H1 (cell line): Measurements from ENCODE around the gene PTPN18. TPM values are rescaled to one million over a fixed set of nuclear protein-coding genes. Genes with fewer than 3 reads are reported as not detected.

ENCODE experiments used
- CTCF ChIA-PET: fragments of 300-600 bp; sonication (Branson Sonifier 250); formaldehyde crosslinking; loops from one replicate; lab custom pipeline; 2021; ENCODE audit not compliant: partially characterized antibody; lab: Charles Lee
- POLR2A ChIA-PET: fragments of 300-600 bp; sonication (Branson Sonifier 250); formaldehyde crosslinking; loops from one replicate; lab custom pipeline; 2021; ENCODE audit warnings: inconsistent platforms; ENCODE audit not compliant: partially characterized antibody; lab: Charles Lee
- DNase-seq, 2 experiments: peaks; one replicate each; pipeline versions ENCODE4 v3.0.0 to v3.0.0-alpha.2; 2010 to 2022; ENCODE audit warnings: low spot score in 2 of 2, low read depth in 1 of 2, mixed read lengths in 1 of 2
- FAIRE-seq: peaks from 2 replicates; lab custom pipeline; 2011; peaks lifted over from hg19 to GRCh38; lab: Jason Lieb, UNC
- H2AFZ ChIP-seq: 2 replicates; pipeline ENCODE4 v1.8.1; 2012; ENCODE audit warnings: low read length, inconsistent platforms
- H2AK5ac ChIP-seq: 2 replicates; pipeline ENCODE4 v1.6.1; 2013; ENCODE audit warnings: low read depth, low read length
- H2BK120ac ChIP-seq: replicated peaks from 2 replicates; pipeline ENCODE3; 2013; ENCODE audit warnings: low read depth, low read length, inconsistent platforms
- H2BK12ac ChIP-seq: 2 replicates; pipeline ENCODE4 v1.6.1; 2013; ENCODE audit warnings: low read depth, low read length
- H2BK15ac ChIP-seq: 2 replicates; pipeline ENCODE4 v1.6.1; 2013; ENCODE audit warnings: low read length
- H2BK20ac ChIP-seq: 2 replicates; pipeline ENCODE4 v1.6.1; 2013; ENCODE audit warnings: low read length
- H2BK5ac ChIP-seq: 2 replicates; pipeline ENCODE4 v1.6.1; 2013; ENCODE audit warnings: low read depth, low read length
- H3K14ac ChIP-seq: 2 replicates; pipeline ENCODE4 v1.6.1; 2013; ENCODE audit warnings: inconsistent platforms; ENCODE audit not compliant: insufficient read length
- H3K18ac ChIP-seq: 2 replicates; pipeline ENCODE4 v1.6.1; 2013; ENCODE audit warnings: low read length; ENCODE audit errors: extremely low read depth
- H3K23ac ChIP-seq: 2 replicates; pipeline ENCODE4 v1.6.1; 2013; ENCODE audit warnings: inconsistent platforms; ENCODE audit not compliant: insufficient read length
- H3K23me2 ChIP-seq: 2 replicates; pipeline ENCODE4 v1.6.1; 2013; ENCODE audit warnings: low read depth, low read length
- H3K27ac ChIP-seq: 2 replicates; pipeline ENCODE4 v1.6.1; 2011; ENCODE audit warnings: low read depth, low read length, inconsistent platforms
- H3K27me3 ChIP-seq, 4 experiments: replicated peaks in 1 of 4; 1 replicate in 1 of 4; 2 replicates in 3 of 4; pipeline versions ENCODE4 v1.6.1 to v1.8.1; 2011 to 2013; ENCODE audit warnings: low read length in 3 of 4, mild to moderate bottlenecking in 3 of 4, inconsistent platforms in 2 of 4, mixed read lengths in 2 of 4, moderate library complexity in 1 of 4; ENCODE audit not compliant: control insufficient read depth in 3 of 4, insufficient read depth in 3 of 4; ENCODE audit errors: extremely low read depth in 1 of 4
- H3K36me3 ChIP-seq, 4 experiments: 2 replicates each; pipeline versions ENCODE4 v1.6.1 to v1.8.1; 2011 to 2013; ENCODE audit warnings: mild to moderate bottlenecking in 4 of 4, low read length in 3 of 4, moderate library complexity in 2 of 4, control low read depth in 1 of 4, inconsistent platforms in 1 of 4; ENCODE audit not compliant: insufficient read depth in 4 of 4, control insufficient read depth in 2 of 4
- H3K4ac ChIP-seq: replicated peaks from 2 replicates; pipeline ENCODE3; 2013; ENCODE audit warnings: low read length, low read depth, mixed read lengths, inconsistent platforms; ENCODE audit not compliant: insufficient read length
- H3K4me1 ChIP-seq, 4 experiments: replicated peaks in 1 of 4; 1 replicate in 1 of 4; 2 replicates in 3 of 4; pipeline versions ENCODE4 v1.6.1 to v1.8.1; 2011 to 2013; ENCODE audit warnings: low read length in 3 of 4, inconsistent platforms in 2 of 4, mixed read lengths in 1 of 4; ENCODE audit not compliant: insufficient read depth in 4 of 4, control insufficient read depth in 3 of 4
- H3K4me2 ChIP-seq, 2 experiments: 2 replicates each; pipeline versions ENCODE4 v1.6.1 to v1.8.1; 2011 to 2013; ENCODE audit warnings: low read depth in 2 of 2, low read length in 2 of 2, control low read depth in 1 of 2, inconsistent platforms in 1 of 2, mild to moderate bottlenecking in 1 of 2; ENCODE audit not compliant: insufficient read depth in 1 of 2
- H3K4me3 ChIP-seq, 4 experiments: fragments of 200-600, 300-600 bp in 1 of 4; sonication (generic), shearing (Covaris generic), sonication (Bioruptor Twin) in 1 of 4; 2 replicates each; pipeline versions ENCODE4 v1.5.1 to v1.8.1; 2011 to 2016; ENCODE audit warnings: low read length in 4 of 4, low read depth in 3 of 4, control low read depth in 2 of 4, inconsistent platforms in 2 of 4, mild to moderate bottlenecking in 2 of 4, mixed read lengths in 1 of 4, moderate library complexity in 1 of 4; ENCODE audit not compliant: insufficient read depth in 2 of 4; ENCODE audit errors: extremely low read depth in 1 of 4
- H3K56ac ChIP-seq: replicated peaks from 2 replicates; pipeline ENCODE3; 2013; ENCODE audit warnings: low read depth, mild to moderate bottlenecking, mixed read lengths, low read length, inconsistent platforms; ENCODE audit not compliant: insufficient read length
- H3K79me1 ChIP-seq: 2 replicates; pipeline ENCODE4 v1.6.1; 2013; ENCODE audit warnings: low read depth, low read length, control low read depth
- H3K79me2 ChIP-seq, 2 experiments: 2 replicates each; pipeline versions ENCODE4 v1.6.1 to v1.8.1; 2012 to 2013; ENCODE audit warnings: low read length in 2 of 2, mild to moderate bottlenecking in 2 of 2, inconsistent platforms in 1 of 2; ENCODE audit not compliant: insufficient read depth in 2 of 2, control insufficient read depth in 1 of 2
- H3K9ac ChIP-seq, 4 experiments: replicated peaks in 1 of 4; 1 replicate in 1 of 4; 2 replicates in 3 of 4; pipeline versions ENCODE4 v1.6.1 to v1.8.1; 2011 to 2013; ENCODE audit warnings: low read depth in 3 of 4, low read length in 3 of 4, control low read depth in 2 of 4, mild to moderate bottlenecking in 2 of 4, moderate library complexity in 2 of 4, inconsistent platforms in 1 of 4; ENCODE audit errors: extremely low read depth in 1 of 4
- H3K9me3 ChIP-seq, 2 experiments: 2 replicates each; pipeline versions ENCODE4 v1.6.1 to v1.8.1; 2012 to 2013; ENCODE audit warnings: mild to moderate bottlenecking in 2 of 2, moderate library complexity in 2 of 2, control low read depth in 1 of 2, inconsistent platforms in 1 of 2, low read depth in 1 of 2, low read length in 1 of 2, mixed read lengths in 1 of 2; ENCODE audit not compliant: insufficient read depth in 2 of 2
- H4K20me1 ChIP-seq, 2 experiments: replicated peaks in 1 of 2; 2 replicates each; pipeline versions ENCODE3 to v1.8.1; 2011 to 2013; ENCODE audit warnings: inconsistent platforms in 2 of 2, low read length in 2 of 2, mild to moderate bottlenecking in 1 of 2; ENCODE audit not compliant: insufficient read depth in 2 of 2, control insufficient read depth in 1 of 2
- H4K5ac ChIP-seq: 2 replicates; pipeline ENCODE4 v1.6.1; 2013; ENCODE audit warnings: low read length, low read depth, mixed read lengths, inconsistent platforms; ENCODE audit not compliant: insufficient read length
- H4K8ac ChIP-seq: 2 replicates; pipeline ENCODE4 v1.8.0; 2013; ENCODE audit warnings: mild to moderate bottlenecking, moderate library complexity, low read length, inconsistent platforms; ENCODE audit not compliant: insufficient read depth; ENCODE audit errors: extremely low read depth
- H4K91ac ChIP-seq: replicated peaks from 2 replicates; pipeline ENCODE3; 2013; ENCODE audit warnings: low read length, mixed read lengths, inconsistent platforms; ENCODE audit not compliant: insufficient read length
- SRF ChIP-seq: IDR thresholded peaks from 2 replicates; pipeline ENCODE4 v1.6.1; 2011; ENCODE audit warnings: mild to moderate bottlenecking, low read depth, low read length, moderate library complexity
- WGBS, 2 experiments: shearing (Covaris generic) in 1 of 2; methylation state at CpG; one replicate each; pipeline versions ENCODE4 v1.1.6 to v1.1.7; 2013 to 2015; ENCODE audit warnings: low lambda C conversion rate in 2 of 2, mixed read lengths in 2 of 2, inconsistent platforms in 1 of 2, low coverage in 1 of 2, missing lambda C conversion rate in 1 of 2; ENCODE audit not compliant: insufficient replicate concordance in 2 of 2, insufficient coverage in 1 of 2, insufficient read length in 1 of 2; ENCODE audit errors: extremely low coverage in 1 of 2, missing lambda C conversion rate in 1 of 2; 5-methylcytosine and 5-hydroxymethylcytosine counted together
- polyA plus RNA-seq, 7 experiments: library from polyadenylated mRNA; depleted of rRNA in 3 of 7; stranded (reverse) in 5 of 7; unstranded in 2 of 7; fragments of >200 nt in 5 of 7; fragments of 200-250 nt in 2 of 7; gene quantifications; 1 replicate in 5 of 7; 2 replicates in 1 of 7; 4 replicates in 1 of 7; pipeline versions ENCODE4 v1.2.1 to v1.2.3, GENCODE V29; 2011 to 2013; ENCODE audit warnings: missing spikeins in 2 of 7, mixed read lengths in 2 of 7
- total RNA-seq: library from RNA; stranded (reverse); fragmentation: NEBNext Ultra II Directional; extraction: Animal tissue kit (Norgen Biotek cat#: 25700); gene quantifications from 2 replicates; pipeline ENCODE4 v1.2.1, GENCODE V29; 2021

Gene PTPN18
- total and polyA plus RNA-seq, 2 of the 8 experiments (the other 6 are each of a cell fraction or from before 2014, with no cell fraction given): 13.2 to 14.7 TPM

- FAIRE-seq (no peak), DNase-seq (no peak)
- Histone ChIP-seq H3K4me1 (no peaks in the 10 kb centered on the region), H3K4me2 (no peak overlapping the region), H2AK5ac (no peak overlapping the region), H4K5ac (no peak overlapping the region), H3K14ac (no peak overlapping the region), H4K20me1 (peaks cover 0 to 2% of the 10 kb centered on the region in 2 experiments), H3K4ac (no peak overlapping the region), H4K8ac (no peak overlapping the region), H3K4me3 (no peak overlapping the region), H2AFZ (no peak overlapping the region), H3K18ac (no peak overlapping the region), H2BK20ac (no peak overlapping the region), H2BK12ac (no peak overlapping the region), H3K56ac (no peak overlapping the region), H3K36me3 (no peaks in the 10 kb centered on the region), H3K9ac (no peak overlapping the region), H3K27ac (no peak overlapping the region), H3K79me2 (no peaks in the 10 kb centered on the region), H3K23me2 (peaks cover 4% of the 10 kb centered on the region; the same call in 1 of the 2 replicates), H3K79me1 (no peaks in the 10 kb centered on the region), H3K27me3 (peaks cover 15 to 40% (median 26%) of the 10 kb centered on the region in 4 experiments; a peak in 6 of 7 replicates), H3K23ac (no peak overlapping the region), H2BK15ac (no peak overlapping the region), H2BK5ac (no peak overlapping the region), H4K91ac (no peak overlapping the region), H3K9me3 (no peaks in the 10 kb centered on the region), H2BK120ac (no peak overlapping the region)
- no peak for TF ChIP-seq SRF
- POLR2A ChIA-PET: interaction anchor here (0.9 to 8.7 kb wide), 2 partner anchors 15 to 17 kb away, joined by 3 to 72 read pairs; partner anchors contain the start of gene IMP4
- CTCF ChIA-PET: interaction anchor here (4.4 kb wide), 1 partner anchor 15 kb away, joined by 21 read pairs; no protein-coding TSS in a partner anchor
- 96% methylated on average over 7 of the region's 7 CpGs; no CpG with 5 or more reads in 1 of the 2 experiments for WGBS, 2 experiments
Observed at GRCh38 chr2:130357864-130358263, 2.0 kb downstream of the PTPN18 start.
